GM21576 (cell line): ENCODE data around the gene GNPTG.

Experiments
- ATAC-seq: cut with Tn5 transposase; IDR thresholded peaks from one replicate; pipeline ENCODE4 v1.9.1; 2021; ENCODE audit warnings: mild to moderate bottlenecking, moderate library complexity; ENCODE audit not compliant: unreplicated experiment

The GNPTG gene

DNA sequence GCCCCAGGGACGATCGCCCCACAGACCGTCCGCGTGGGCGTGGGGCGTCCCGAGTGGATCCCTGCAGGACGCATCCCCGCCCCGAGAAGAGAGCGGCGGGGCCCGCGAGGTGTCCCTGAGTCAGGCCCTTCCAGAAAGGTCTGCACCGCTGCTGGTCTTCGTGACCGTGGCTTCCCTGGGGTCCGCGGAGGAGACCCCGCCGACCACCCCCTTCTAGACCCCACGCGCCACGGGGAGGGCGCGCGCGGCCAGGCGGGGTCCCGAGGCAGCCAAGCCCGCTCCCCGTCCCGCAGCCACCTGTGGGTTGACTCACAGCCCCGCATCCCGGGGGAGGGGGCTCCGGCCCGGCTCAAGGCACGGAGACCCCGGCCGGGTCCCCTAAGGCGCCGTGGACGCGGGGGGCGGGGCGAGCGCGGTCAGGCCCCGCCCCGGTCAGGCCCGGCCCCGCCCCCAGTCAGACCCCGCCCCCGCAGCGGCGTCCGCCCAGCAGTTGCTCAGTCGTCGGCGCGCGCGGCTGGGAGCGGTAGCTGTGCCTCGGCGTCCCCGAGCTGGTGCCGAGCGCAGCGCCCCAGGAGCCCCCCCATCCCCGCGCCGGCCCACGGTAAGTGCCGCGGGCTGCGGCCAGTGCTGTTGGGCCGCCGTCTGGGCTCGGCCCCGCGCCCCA, 18.4 kb upstream of the GNPTG start, which contains the start of gene BAIAP3:
Gene BAIAP3, plus strand, starts transcription at position 497 of the 664 bp plus-strand sequence. CDS start 4,905 bp downstream, outside the sequence.
- ATAC-seq = no peak

GRCh38 chr16:1333854-1334700, 17.7 kb upstream of the GNPTG start:
- no peak for ATAC-seq

GRCh38 chr16:1334739-1335138, 17.0 kb upstream of the GNPTG start:
- ATAC-seq = no peak

GRCh38 chr16:1335211-1335971, 16.3 kb upstream of the GNPTG start:
- ATAC-seq = no peak

DNA sequence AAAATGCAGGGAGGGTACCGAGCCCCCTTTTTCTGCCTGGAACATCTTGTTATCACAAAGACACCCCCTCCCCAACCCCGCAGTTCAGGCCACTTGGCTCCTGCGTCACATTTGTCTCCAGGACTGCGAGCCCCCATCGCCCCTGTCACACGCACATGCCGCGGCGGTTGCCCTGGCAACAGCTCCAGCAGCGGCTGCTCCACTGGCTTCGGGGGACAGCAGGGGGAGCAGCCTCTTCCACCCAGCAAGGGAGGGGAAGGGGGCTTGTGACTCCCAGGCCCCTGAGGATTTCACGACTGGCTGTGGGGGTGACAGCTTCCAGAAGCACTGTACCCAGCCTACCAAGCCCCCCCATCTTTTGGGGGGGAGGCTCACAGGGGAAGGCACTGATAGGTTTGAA, 15.7 kb upstream of the GNPTG start:
- no peak for ATAC-seq

- ATAC-seq = no peak
Observed at GRCh38 chr16:1336619-1337018, 15.1 kb upstream of the GNPTG start.

DNA sequence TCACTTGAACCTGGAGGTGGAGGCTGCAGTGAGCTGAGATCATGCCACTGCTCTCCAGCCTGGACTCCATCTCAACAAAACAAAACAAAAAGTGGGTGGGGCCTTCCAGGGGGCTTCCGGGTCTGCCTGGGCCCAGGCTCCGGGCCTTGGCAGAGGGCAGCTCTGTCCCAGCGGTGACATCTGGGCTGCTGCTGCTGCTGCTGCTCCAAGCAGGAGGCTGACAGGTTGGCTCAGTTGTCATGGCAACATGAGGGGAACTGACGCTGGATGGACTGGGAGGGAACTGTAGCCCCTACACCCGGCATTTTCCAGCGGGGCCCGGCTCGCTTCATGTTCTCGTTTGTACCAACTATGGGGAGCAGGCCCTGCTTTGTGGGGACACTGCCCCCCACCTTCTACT, 14.2 kb upstream of the GNPTG start:
- no peak for ATAC-seq

- ATAC-seq = no peak
Observed at GRCh38 chr16:1338119-1338730, 13.5 kb upstream of the GNPTG start.

DNA sequence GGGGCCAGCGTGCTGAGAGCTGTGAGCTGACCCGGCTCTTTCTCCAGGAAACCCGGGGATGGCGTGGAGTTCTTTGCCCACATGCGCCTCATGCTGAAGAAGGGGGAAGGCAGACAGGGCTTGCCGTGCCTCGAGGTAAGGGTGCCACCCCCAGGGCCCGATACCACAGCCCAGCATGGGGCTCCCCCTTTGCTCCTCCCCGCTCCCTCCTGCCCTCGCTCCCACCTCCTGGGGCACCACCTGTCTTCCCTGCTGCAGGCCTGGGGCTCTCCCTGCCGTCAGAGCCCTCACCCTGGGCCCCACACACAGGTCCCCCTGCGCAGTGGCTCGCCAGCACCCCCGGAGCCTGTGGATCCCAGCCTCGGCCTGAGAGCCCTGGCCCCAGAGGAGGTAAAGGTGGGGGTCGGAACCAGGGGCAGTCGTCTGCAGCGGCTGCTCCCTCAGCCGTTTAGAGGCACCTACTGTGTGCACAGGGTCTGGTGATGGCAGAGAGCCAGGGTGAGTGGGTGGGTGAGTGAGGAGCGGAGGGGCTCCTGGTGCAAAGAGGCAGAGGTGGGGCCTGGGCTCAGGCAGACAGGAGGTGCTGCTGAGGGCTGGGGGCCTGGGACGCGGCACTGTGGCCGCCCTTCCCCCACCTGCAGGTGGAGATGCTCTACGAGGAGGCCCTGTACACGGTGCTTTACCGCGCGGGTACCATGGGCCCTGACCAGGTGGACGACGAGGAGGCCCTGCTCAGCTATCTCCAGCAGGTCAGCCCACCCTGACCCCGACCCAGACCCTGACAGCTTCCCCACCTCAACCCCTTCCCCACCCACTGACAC, 12.7 kb upstream of the GNPTG start:
- ATAC-seq = no peak

DNA sequence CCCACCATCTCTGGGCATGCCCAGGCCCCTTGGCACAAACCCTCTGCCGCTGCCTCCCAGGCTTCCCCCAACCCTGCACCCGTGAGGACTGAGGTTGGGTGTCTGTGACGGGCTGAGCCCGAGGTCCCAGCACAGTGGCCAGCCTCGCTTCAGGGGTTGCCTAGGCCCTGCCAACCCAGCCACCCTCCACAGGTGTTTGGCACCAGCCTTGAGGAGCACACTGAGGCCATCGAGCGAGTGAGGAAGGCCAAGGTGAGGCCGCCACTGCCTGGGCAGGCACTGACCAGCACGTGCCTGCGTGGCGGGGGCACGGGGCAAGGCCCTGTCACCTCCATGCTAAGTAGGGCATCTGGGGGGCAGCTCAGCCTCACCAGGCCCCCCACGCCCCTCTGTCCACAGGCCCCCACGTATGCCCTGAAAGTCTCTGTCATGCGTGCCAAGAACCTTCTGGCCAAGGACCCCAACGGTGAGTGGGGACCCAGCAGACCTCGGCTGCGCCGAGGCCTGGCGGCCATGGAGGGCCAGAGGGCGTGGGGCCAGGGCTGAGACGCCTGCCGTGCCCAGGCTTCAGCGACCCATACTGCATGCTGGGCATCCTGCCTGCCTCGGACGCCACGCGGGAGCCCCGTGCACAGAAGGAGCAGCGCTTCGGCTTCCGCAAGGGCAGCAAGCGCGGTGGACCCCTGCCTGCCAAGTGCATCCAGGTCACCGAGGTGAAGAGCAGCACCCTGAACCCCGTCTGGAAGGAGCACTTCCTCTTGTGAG, 10.8 kb upstream of the GNPTG start:
- ATAC-seq = no peak

DNA sequence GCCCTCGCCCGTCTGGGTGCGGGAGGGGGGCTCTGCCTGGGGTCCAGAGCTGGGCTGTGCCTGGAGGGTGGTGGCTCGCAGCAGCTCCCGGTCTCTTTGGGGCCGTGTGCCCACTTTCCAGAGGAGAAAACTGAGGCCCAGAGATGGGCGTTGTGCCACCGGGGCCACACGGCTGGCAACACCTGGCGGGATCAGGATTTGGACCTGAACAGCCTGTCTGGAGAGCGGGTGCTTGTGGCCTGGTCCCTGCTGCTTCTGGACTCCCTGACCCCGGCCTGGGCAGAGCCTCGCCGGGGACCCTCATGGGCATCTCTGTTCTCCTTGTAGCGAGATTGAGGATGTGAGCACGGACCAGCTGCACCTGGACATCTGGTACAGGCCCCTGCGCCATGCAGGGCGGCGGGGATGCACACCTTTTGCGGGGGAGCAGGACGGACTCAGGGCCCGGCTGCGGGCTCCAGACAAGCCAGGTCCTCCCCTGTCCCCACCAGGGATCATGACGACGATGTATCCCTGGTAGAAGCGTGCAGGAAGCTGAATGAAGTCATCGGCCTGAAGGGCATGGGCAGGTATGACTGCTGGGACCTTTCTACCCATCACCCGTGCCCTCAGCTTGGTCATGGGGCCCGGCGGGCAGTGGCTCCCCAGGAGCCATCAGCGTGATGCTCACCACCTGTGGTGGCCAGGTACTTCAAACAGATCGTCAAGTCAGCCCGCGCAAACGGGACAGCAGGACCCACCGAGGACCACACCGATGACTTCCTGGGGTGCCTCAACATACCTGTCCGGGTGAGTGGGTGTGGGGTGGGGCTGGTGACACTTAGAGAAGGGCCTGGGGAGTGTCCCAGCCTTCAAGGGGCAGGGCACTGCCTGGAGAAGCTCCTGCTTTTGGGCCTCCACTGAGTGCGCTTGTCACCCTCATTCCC, 10.0 kb upstream of the GNPTG start:
- no peak for ATAC-seq

GRCh38 chr16:1342526-1343427, 9.0 kb upstream of the GNPTG start:
- peak; percentile 78 for ATAC-seq

- ATAC-seq = no peak
Observed at GRCh38 chr16:1343428-1344242, 8.1 kb upstream of the GNPTG start.

DNA sequence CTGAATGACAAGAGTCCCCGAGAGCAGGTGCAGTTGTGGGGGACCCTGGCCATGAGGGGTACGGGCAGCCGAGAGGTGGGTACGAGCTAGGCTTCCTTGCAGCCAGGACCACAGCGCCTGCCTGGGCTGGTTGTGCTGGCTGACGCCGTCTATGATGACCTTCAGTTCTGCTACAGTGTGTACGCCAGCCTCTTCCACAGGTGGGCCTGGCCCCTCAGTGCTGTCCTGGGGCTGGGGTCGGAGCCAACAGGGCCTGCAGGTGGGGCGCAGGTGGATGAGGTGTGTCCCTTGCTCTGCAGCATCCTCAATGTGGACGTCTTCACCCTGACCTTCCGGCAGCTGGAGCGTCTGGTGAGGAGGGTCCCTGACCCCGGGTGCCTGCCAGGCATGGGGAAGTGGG, 7.2 kb upstream of the GNPTG start:
- no peak for ATAC-seq

DNA sequence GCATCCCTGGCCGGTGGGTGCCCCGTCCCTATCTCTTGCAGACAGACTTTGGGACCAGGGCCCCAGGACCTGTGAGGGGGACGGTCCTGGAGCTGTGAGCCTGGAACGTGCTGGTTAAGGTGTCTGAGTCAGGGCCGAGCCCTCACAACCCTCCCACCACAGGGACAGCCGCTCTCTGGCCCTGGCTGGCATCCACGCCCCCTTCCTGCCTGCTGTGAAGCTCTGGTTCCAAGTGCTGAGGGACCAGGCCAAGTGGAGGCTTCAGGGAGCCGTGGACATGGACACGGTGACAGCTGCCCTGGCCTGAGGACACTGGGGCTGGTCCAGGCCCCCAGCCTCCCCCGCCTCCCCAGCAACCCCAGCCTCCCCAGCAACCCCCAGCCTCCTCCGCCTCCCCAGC, 6.6 kb upstream of the GNPTG start:
- no peak for ATAC-seq

DNA sequence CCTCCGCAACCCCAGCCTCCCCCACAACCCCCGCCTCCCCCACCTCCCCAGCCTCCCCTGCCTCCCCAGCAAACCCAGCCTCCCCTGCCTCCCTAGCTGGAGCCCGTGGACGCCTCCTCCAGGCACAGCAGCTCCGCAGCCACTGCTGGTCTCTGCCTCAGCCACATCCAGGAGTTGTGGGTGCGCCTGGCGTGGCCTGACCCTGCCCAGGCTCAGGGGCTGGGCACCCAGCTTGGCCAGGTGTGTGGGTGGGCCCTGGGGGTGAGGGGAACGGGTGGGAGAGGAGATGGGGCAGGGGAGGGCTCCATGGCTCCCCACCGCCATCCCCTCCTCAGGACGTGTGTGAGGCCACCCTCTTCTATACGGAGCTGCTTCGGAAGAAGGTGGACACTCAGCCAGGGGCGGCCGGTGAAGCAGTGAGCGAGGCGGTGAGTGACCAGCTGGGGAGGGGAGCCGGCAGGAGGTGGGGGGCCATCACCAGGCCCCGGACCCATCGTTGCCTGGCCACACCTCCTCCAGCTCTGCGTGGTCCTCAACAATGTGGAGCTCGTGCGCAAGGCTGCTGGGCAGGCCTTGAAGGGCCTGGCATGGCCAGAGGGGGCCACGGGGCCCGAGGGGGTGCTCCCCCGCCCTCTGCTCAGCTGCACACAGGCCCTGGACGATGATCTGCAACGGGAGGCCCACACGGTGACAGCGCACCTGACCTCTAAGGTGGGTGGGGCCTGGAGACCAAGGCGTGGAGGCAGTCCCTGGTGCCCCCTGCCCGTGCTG, 5.9 kb upstream of the GNPTG start:
- no peak for ATAC-seq
